Fibroblast of skin of right biceps (primary cell): ENCODE measurements around the gene ERP29.
A peak's percentile ranks its signal among the peaks of the same experiment; 100 is the strongest.
"Not testable (repeated sequence)": the region's sequence is repeated elsewhere in the genome, so short reads cannot be mapped to it uniquely, and the experiment has no call there.

Experiments
- DNase-seq: peaks from one replicate; pipeline ENCODE4 v3.0.0-alpha.2; 2013

Gene ERP29

GRCh38 chr12:112012775-112013600 is at the start of gene ERP29, which contains the start of gene TMEM116:
TSS of gene ERP29 (plus strand) at chr12:112013426. CDS start at chr12:112013466, 40 bp downstream.
TSS of gene TMEM116 (minus strand) at chr12:112013165. CDS start at chr12:112005270, 7,895 bp downstream.
- peak; percentile 99 for DNase-seq

- DNase-seq, result no peak
These were observed 48.3 kb upstream of the ERP29 start for GRCh38 chr12:111964935-111965334.

GRCh38 chr12:111971800-111972199 is 41.4 kb upstream of the ERP29 start:
- no peak for DNase-seq

GRCh38 chr12:111975161-111975931 is 37.9 kb upstream of the ERP29 start:
- DNase-seq, result no peak

- no peak for DNase-seq
These were observed 36.9 kb upstream of the ERP29 start for GRCh38 chr12:111976291-111976690.

- no peak for DNase-seq
These were observed 36.4 kb upstream of the ERP29 start for GRCh38 chr12:111976860-111977259.

- DNase-seq, result no peak
These were observed 34.7 kb upstream of the ERP29 start for GRCh38 chr12:111978545-111978944.

- no peak for DNase-seq
These were observed 32.6 kb upstream of the ERP29 start for GRCh38 chr12:111980598-111980997.

- DNase-seq, result peak; percentile 63
These were observed 31.2 kb upstream of the ERP29 start for GRCh38 chr12:111981987-111982386.

GRCh38 chr12:111984820-111985219 is 28.4 kb upstream of the ERP29 start:
- DNase-seq, result no peak

- DNase-seq, result no peak
These were observed 21.7 kb upstream of the ERP29 start for GRCh38 chr12:111991535-111991934.

GRCh38 chr12:111991946-111992345 is 21.3 kb upstream of the ERP29 start:
- DNase-seq, result peak; percentile 58

GRCh38 chr12:111992464-111992863 is 20.8 kb upstream of the ERP29 start:
- DNase-seq, result no peak

- DNase-seq, result no peak
These were observed 19.7 kb upstream of the ERP29 start for GRCh38 chr12:111993292-111994150.

- not testable (repeated sequence) for DNase-seq
These were observed 18.8 kb upstream of the ERP29 start for GRCh38 chr12:111994211-111995111.

GRCh38 chr12:111995782-111996480 is 17.3 kb upstream of the ERP29 start:
- DNase-seq, result no peak

GRCh38 chr12:111997300-111997699 is 15.9 kb upstream of the ERP29 start:
- no peak for DNase-seq

GRCh38 chr12:111998015-111998414 is 15.2 kb upstream of the ERP29 start:
- no peak for DNase-seq

- DNase-seq, result not testable (repeated sequence)
These were observed 14.1 kb upstream of the ERP29 start for GRCh38 chr12:111999129-111999528.

GRCh38 chr12:112000820-112001219 is 12.4 kb upstream of the ERP29 start:
- no peak for DNase-seq

- peak; percentile 23 for DNase-seq
These were observed 11.7 kb upstream of the ERP29 start for GRCh38 chr12:112001576-112001975.
